Forelimb muscle (tissue), 1 donor: ENCODE measurements around the gene ZEB2. TPM values are rescaled to one million over a fixed set of nuclear protein-coding genes. Genes with fewer than 3 reads are reported as not detected.

Experiments used
- DNase-seq: peaks from one replicate; pipeline ENCODE4 v3.0.0-alpha.2; 2013; ENCODE audit warnings: low read depth
- polyA plus RNA-seq: library from polyadenylated mRNA; unstranded; fragments of 120-200 nt; gene quantifications from one replicate; pipeline ENCODE4 v1.2.1, GENCODE V29; 2013; ENCODE audit not compliant: insufficient read length

ZEB2 gene
- polyA plus RNA-seq, 1 donor = 107 TPM

GRCh38 chr2:144513388-144514101, 6.4 kb downstream of the ZEB2 start:
- no peak for DNase-seq

GRCh38 chr2:144512891-144513351, 7.0 kb downstream of the ZEB2 start:
- DNase-seq = no peak

- DNase-seq = no peak
Measured at GRCh38 chr2:144512470-144512869, 7.4 kb downstream of the ZEB2 start.

GRCh38 chr2:144511937-144512336, 8.0 kb downstream of the ZEB2 start:
- no peak for DNase-seq

- DNase-seq = no peak
Measured at GRCh38 chr2:144511226-144511810, 8.6 kb downstream of the ZEB2 start.

- no peak for DNase-seq
Measured at GRCh38 chr2:144510294-144510991, 9.5 kb downstream of the ZEB2 start.

GRCh38 chr2:144509879-144510221, 10.1 kb downstream of the ZEB2 start:
- DNase-seq = no peak

- no peak for DNase-seq
Measured at GRCh38 chr2:144509001-144509878, 10.7 kb downstream of the ZEB2 start.

GRCh38 chr2:144508172-144508851, 11.6 kb downstream of the ZEB2 start:
- no peak for DNase-seq

- no peak for DNase-seq
Measured at GRCh38 chr2:144507441-144508171, 12.3 kb downstream of the ZEB2 start.

GRCh38 chr2:144505245-144505831, 14.6 kb downstream of the ZEB2 start:
- DNase-seq = no peak

GRCh38 chr2:144504218-144504641, 15.7 kb downstream of the ZEB2 start:
- DNase-seq = no peak

GRCh38 chr2:144503242-144503641, 16.7 kb downstream of the ZEB2 start:
- no peak for DNase-seq

GRCh38 chr2:144502369-144502768, 17.6 kb downstream of the ZEB2 start:
- no peak for DNase-seq

GRCh38 chr2:144501627-144502026, 18.3 kb downstream of the ZEB2 start:
- no peak for DNase-seq

GRCh38 chr2:144501118-144501517, 18.8 kb downstream of the ZEB2 start:
- DNase-seq = no peak

- no peak for DNase-seq
Measured at GRCh38 chr2:144500563-144500962, 19.4 kb downstream of the ZEB2 start.

- DNase-seq = no peak
Measured at GRCh38 chr2:144498277-144498676, 21.6 kb downstream of the ZEB2 start.

GRCh38 chr2:144496977-144497598, 22.8 kb downstream of the ZEB2 start:
- DNase-seq = no peak
